HG03139 (cell line): ENCODE results near the gene RNASE4.
"Not testable (repeated sequence)": the region's sequence is repeated elsewhere in the genome, so short reads cannot be mapped to it uniquely, and the experiment has no call there.

Source experiments
- ATAC-seq: cut with Tn5 transposase; IDR thresholded peaks from one replicate; pipeline ENCODE4 v1.9.1; 2021; ENCODE audit not compliant: unreplicated experiment

The RNASE4 gene

GRCh38 chr14:20697273-20698017, 13.1 kb downstream of the RNASE4 start:
- no peak for ATAC-seq

GRCh38 chr14:20698018-20698329, 13.6 kb downstream of the RNASE4 start:
- ATAC-seq, result no peak

- ATAC-seq, result no peak
Measured at GRCh38 chr14:20698934-20699333, 14.6 kb downstream of the RNASE4 start.

- ATAC-seq, result no peak
Measured at GRCh38 chr14:20699931-20700330, 15.6 kb downstream of the RNASE4 start.

- ATAC-seq, result not testable (repeated sequence)
Measured at GRCh38 chr14:20700965-20701364, 16.6 kb downstream of the RNASE4 start.

GRCh38 chr14:20706657-20707355, 22.4 kb downstream of the RNASE4 start:
- ATAC-seq, result no peak

GRCh38 chr14:20707622-20708021, 23.3 kb downstream of the RNASE4 start:
- ATAC-seq, result no peak

- no peak for ATAC-seq
Measured at GRCh38 chr14:20711261-20711660, 26.9 kb downstream of the RNASE4 start.

GRCh38 chr14:20711685-20712084, 27.3 kb downstream of the RNASE4 start:
- ATAC-seq, result no peak

GRCh38 chr14:20712904-20713303, 28.5 kb downstream of the RNASE4 start:
- no peak for ATAC-seq

- ATAC-seq, result no peak
Measured at GRCh38 chr14:20714593-20715250, 30.4 kb downstream of the RNASE4 start.

GRCh38 chr14:20719777-20720176, 35.4 kb downstream of the RNASE4 start:
- ATAC-seq, result no peak

GRCh38 chr14:20720741-20721140, 36.4 kb downstream of the RNASE4 start:
- no peak for ATAC-seq

- no peak for ATAC-seq
Measured at GRCh38 chr14:20722016-20722415, 37.7 kb downstream of the RNASE4 start.

GRCh38 chr14:20723488-20723887, 39.1 kb downstream of the RNASE4 start:
- ATAC-seq, result no peak

GRCh38 chr14:20726121-20726520, 41.8 kb downstream of the RNASE4 start:
- ATAC-seq, result not testable (repeated sequence)

GRCh38 chr14:20726531-20726930, 42.2 kb downstream of the RNASE4 start:
- ATAC-seq, result no peak

GRCh38 chr14:20730891-20731290, 46.5 kb downstream of the RNASE4 start:
- ATAC-seq, result no peak

- no peak for ATAC-seq
Measured at GRCh38 chr14:20732477-20732876, 48.1 kb downstream of the RNASE4 start.

GRCh38 chr14:20732979-20733635, 48.7 kb downstream of the RNASE4 start:
- ATAC-seq, result no peak

GRCh38 chr14:20733684-20734429, 49.5 kb downstream of the RNASE4 start:
- no peak for ATAC-seq
